HG03095 (cell line): ENCODE data around the gene ACSL3.

Experiments
- ATAC-seq: cut with Tn5 transposase; IDR thresholded peaks from one replicate; pipeline ENCODE4 v1.9.1; 2021; ENCODE audit warnings: moderate library complexity; ENCODE audit not compliant: unreplicated experiment

Gene ACSL3

DNA sequence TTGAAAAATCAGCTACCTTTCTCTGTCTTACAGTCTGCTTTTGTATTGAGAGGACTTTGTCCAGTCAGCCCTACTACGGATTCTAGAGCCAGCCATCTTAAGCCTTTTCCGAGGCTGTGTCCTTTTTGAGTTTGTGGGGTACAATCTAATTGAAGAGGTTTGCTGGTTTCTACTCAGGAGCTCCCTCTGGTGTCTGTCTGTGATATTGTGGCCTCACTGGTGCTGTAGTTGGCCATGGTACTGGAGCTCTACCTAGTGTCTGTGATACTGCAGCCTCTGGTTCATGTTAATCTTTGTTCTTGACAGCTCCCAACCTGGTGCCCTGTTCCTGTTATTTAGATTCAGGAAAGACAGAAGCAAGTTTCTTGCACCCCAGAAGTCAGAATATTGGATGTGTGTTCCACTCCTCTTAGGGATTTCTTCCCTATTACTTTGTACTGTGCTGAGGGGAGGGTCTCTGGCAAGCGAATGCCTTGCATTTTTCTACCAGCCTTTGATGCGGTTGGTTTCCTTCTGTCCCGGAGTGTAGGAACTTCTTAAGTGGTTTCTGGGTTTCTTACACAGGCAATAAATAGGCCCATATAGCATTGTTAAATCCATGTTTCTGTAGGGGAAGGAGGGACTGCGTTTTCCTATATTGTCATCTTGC lies 78.5 kb downstream of the ACSL3 start:
- ATAC-seq: peak; percentile 68

- no peak for ATAC-seq
Measured at GRCh38 chr2:222939979-222940378, 79.1 kb downstream of the ACSL3 start.

DNA sequence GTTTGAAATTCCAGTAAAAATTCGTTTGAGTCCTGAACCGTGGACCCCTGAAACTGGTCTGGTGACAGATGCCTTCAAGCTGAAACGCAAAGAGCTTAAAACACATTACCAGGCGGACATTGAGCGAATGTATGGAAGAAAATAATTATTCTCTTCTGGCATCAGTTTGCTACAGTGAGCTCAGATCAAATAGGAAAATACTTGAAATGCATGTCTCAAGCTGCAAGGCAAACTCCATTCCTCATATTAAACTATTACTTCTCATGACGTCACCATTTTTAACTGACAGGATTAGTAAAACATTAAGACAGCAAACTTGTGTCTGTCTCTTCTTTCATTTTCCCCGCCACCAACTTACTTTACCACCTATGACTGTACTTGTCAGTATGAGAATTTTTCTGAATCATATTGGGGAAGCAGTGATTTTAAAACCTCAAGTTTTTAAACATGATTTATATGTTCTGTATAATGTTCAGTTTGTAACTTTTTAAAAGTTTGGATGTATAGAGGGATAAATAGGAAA lies 80.7 kb downstream of the ACSL3 start:
- ATAC-seq: no peak

DNA sequence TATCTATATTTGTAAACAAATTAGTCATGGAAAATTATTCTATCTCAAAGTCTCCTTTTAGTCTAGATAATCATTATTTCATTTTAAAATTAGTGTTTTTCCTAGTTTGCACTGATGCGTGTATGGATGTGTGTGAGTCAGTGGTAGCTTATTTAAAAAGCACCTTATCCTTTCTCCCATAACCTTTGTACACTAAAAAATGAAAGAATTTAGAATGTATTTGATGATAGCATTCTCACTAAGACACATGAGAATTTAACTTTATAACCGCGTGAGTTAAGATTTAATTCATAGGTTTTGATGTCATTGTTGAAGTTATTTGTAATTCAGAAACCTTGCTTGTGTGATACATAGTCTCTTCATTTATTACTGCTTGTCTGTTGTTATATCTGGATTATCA lies 81.7 kb downstream of the ACSL3 start:
- ATAC-seq: no peak

DNA sequence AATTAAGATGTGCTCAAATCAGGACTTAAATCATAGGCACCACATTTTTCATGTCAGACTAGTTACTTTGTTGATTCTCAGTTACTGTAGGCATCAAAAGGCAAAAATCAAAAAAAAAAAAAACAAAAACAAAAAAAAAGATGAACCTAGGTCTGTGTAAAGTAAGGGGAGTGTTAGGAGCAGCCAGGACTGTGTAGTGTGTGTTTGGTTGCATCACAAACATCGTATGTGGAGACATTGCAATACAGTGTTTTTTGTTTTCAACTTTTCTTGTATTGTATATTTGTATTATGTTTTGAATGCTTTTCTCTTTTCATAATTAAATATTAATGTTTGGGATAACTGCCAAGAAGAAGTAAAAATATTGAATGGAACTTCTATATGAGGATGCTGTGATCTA lies 82.1 kb downstream of the ACSL3 start:
- ATAC-seq: no peak

- ATAC-seq: peak; percentile 83
Measured at GRCh38 chr2:222943820-222944219, 83.0 kb downstream of the ACSL3 start.

- ATAC-seq: no peak
Measured at GRCh38 chr2:222944552-222944951, 83.7 kb downstream of the ACSL3 start.

DNA sequence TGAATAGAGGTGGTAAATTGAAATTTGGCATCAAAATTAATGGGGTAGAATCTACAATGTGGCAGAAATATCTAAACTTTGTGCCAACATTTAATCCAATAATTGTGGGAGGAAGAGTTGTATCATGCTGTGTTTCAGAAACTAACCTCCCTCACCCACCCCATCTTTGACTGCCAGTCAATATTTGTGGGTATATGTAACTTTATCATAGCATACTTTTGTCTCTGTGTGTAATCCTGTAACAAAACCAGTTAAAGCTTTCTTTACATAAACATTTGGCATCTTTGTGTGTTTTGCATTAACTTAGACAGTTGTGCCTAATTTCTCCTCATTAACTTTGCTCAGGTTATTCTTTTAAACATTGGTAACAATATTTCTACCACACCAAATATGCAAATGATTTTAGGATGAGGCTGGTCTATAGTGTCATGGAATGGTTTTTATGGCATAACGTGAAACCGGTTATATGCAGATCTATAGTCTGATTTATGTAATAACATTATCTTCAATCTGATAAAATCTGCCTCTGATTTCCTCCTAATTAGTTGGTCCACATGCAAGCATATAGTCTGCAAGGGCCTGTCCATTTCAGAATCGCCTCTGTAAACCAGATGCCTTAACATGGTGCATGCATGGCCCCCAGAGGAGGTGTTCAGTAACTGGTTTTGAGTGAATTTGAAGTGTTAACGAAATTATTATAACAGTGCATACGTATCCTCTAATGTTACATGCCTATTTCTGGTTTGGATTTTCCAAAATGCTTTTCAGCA lies 84.3 kb downstream of the ACSL3 start:
- ATAC-seq: no peak

DNA sequence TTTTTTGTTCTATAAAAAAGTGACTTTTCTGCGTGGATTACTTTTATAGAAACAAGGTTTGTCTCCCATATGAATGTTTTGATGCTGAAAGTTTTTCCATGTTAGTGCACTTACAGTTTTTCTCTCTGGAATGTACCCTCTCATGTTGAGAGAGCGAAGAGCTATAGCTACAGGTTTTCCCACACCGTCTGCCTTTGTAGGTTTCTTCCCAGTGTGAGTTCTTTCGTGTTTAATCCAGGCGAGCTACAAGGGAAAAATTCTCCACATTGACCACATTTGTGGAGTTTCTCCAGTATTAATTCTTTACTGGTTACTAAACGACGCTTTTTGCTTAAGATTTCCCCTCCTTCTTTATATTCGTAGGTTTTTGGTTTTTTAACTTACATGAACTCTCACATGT lies 85.1 kb downstream of the ACSL3 start:
- ATAC-seq: no peak

- no peak for ATAC-seq
Measured at GRCh38 chr2:222946700-222947287, 86.0 kb downstream of the ACSL3 start.

DNA sequence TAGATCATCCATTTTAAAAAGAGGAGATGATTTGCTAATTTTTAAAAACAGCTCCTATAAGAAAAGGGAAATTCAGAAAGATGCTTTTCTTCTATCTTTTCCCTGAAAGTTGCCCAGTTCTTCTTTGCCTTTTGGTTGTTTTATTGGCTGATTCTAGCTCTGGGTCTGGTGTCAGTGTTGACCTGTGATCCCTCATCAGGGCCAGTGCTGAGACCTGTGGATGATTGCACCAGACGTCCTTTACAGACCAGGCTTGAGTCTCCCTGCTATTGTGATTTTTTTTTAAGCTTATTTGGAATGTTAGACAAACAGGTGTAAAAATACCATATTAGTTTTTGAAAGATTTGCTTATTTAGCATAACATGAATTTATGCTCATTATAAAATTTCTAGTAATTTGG lies 88.2 kb downstream of the ACSL3 start:
- ATAC-seq: no peak

GRCh38 chr2:222949690-222950323 lies 89.0 kb downstream of the ACSL3 start:
- ATAC-seq: no peak

DNA sequence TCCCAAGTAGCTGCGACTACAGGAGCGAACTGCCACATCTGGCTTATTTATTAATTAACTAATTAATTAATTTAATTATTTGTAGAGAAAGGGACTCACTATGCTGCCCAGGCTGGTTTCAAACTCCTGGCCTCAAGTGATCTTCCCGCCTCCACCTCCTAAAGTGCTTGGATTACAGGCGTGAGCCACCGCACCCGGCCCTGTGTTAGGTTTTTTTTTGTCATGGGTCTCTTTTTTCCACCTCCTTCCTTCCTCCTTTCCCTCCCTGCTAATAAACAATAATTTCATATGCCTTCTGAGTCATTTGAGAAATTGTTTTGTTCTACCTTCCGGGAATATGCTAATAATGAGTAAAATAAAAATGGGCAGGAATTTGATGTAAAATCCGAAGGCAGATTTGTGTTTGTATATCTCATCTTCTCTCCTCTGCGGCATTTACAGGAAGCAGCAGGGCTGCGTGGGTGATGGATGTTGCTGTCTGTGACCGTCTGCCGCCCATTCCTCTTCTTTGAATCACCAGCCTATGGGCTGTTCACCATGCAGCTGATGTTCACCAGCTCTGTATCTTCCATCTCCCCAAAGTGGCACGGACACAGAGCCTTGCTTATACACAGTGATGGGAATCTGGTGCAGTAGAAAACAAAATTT lies 89.9 kb downstream of the ACSL3 start:
- ATAC-seq: no peak

DNA sequence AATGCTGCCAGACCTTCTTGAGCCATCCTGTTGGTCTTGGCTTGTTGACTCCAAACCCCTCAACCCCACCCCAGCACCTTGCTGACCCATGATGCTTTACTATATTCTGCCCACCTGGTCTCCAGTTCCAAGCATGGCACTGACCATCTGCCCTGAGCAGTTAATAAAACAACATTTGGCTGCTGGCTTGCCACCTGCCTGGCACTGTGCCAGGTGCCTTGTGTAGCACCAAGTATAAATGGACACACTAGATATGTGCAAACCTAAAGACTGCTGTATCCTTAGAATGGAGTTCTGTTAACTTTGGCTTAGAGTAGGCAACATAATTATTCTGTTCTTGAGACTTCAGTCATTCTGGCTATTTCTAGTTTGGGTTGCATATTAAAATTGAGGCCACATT lies 91.4 kb downstream of the ACSL3 start:
- ATAC-seq: no peak

DNA sequence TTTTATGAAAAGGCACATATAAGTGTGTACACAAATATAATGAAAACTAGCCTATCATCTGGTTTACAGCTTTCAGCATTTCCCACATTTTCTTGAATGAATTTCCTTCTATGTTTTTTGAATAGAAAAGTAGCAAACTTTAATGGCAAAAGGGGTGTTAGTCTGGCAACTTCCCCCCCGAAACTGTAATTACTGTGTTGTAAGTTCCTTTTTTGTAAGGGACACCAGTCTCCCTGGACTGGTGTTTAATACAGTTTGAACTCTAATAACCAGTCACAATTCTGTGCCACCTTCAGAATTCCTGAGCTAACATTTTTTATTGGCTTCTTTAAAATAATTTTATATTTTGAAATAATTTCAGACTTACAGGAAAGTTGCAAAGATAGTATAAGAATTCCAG lies 94.2 kb downstream of the ACSL3 start:
- no peak for ATAC-seq

DNA sequence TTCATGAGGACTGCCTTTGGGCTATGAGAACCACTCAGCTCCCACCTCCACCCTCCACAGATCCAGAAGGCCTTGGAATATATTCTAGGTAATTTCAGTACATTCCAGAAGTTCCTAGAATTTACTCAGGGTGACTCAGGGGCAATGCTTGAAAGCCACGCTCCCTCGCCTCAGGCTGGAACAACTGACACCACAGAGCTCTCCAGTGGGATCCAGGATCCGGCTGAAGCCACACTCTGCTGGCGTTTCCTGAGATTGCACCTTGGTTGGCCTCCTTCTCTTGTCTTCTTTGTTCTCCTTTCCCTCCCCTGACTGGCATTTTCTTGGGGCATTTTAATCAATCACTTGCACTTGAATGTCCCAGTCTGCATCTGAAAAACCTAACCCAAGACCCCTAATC lies 98.5 kb downstream of the ACSL3 start:
- no peak for ATAC-seq

DNA sequence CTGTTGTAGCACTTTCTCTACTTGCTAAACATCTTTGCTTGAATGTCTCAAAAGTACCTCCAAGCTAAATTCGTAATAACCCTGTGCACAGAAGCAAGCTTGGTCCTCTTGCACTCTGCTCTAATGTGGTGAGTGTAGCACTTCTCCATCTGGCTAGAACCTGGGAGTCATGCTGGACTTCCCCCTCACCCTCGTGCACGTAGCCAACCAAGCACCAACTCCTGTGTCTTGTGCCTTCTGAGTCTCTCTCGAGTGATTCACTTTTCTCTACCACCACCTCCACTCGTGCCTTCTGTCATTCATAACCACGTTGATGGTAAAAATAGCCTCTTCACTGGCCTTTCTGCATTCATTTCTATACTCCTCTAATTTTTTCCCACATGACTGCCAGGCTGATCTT lies 99.3 kb downstream of the ACSL3 start:
- ATAC-seq: peak; percentile 92

DNA sequence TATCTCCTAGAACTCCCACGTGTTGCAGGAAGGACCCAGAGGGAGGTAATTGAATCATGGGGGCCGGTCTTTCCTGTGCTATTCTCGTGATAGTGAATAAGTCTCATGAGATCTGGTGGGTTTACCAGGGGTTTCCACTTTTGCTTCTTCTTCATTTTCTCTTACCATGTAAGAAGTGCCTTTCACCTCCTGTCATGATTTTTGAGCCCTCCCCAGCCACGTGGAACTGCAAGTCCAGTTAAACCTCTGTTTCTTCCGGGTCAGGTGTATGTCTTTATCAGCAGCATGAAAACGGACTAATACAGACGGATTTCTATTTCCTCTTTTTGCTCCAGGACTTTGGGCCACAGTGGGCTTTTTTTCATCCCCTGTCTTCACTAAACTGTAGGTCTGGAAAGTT lies 102.8 kb downstream of the ACSL3 start:
- ATAC-seq: no peak

- no peak for ATAC-seq
Measured at GRCh38 chr2:222964376-222965031, 103.7 kb downstream of the ACSL3 start.

DNA sequence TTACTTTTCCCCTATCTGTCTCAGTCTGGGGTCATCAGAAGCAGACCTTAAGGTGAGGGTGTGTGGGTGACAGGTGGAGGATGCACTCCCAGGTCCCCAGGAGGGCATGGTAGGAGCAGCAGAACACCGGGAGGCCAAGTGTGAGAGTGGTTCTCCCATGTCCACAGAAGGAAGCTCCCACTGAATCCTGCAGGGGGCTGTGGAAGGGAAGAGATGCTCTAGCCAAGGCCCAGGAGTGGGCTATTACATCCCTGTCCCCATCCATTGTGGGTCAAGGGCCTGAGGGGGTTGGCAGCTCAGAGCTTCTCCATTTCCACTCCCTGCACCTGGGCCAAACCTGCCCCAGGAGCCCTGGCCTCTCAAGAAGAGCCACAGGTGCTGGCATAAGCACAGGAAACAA lies 104.7 kb downstream of the ACSL3 start:
- no peak for ATAC-seq
